Body of pancreas (tissue), 4 donors: Measurements from ENCODE around the gene RFWD3. TPM values are rescaled to one million over a fixed set of nuclear protein-coding genes. Genes with fewer than 3 reads are reported as not detected.

ENCODE experiments used
- ATAC-seq: fragments of 150-250 bp; one replicate; pipeline ENCODE4 v1.9.1; 2016
- DNase-seq, 4 donors: peaks; one replicate each; pipeline ENCODE4 v3.0.0-alpha.2; 2019
- H3K27ac ChIP-seq, 4 donors: fragments of 200-600 bp; sonication (generic); 1 replicate in 3 of 4; 2 replicates in 1 of 4; pipeline versions ENCODE4 v1.5.1 to v1.6.1; 2016 to 2019; ENCODE audit warnings: mild to moderate bottlenecking in 1 of 4, mixed read lengths in 1 of 4, moderate library complexity in 1 of 4
- H3K27me3 ChIP-seq, 2 donors: fragments of 200-600 bp; sonication (generic); one replicate each; pipeline ENCODE4 v1.6.0; 2016; ENCODE audit warnings: mild to moderate bottlenecking in 1 of 2
- H3K36me3 ChIP-seq, 2 donors: fragments of 200-600 bp; sonication (generic); replicated peaks in 1 of 2; 2 replicates each; pipeline ENCODE4 v1.5.1; 2016; ENCODE audit warnings: low read depth in 2 of 2; ENCODE audit not compliant: insufficient read depth in 1 of 2
- H3K4me1 ChIP-seq: fragments of 200-600 bp; sonication (generic); one replicate; pipeline ENCODE4 v1.6.0; 2016
- H3K4me3 ChIP-seq, 2 donors: fragments of 200-600 bp; sonication (generic); 1 replicate in 1 of 2; 2 replicates in 1 of 2; pipeline ENCODE4 v1.5.1; 2016 to 2019
- H3K9me3 ChIP-seq, 3 donors: fragments of 200-600 bp; sonication (generic); 1 replicate in 2 of 3; 2 replicates in 1 of 3; pipeline ENCODE4 v1.5.1; 2016
- POLR2A ChIP-seq, 3 donors: fragments of 450-650 bp; IDR thresholded peaks; one replicate each; pipeline ENCODE4 v1.6.1; 2016; ENCODE audit warnings: antibody characterized with exemption in 3 of 3, mild to moderate bottlenecking in 2 of 3
- WGBS, 2 donors: methylation state at CpG; one replicate each; pipeline ENCODE4 v1.1.5; 2017; 5-methylcytosine and 5-hydroxymethylcytosine counted together
- intact Hi-C: fragments of 100-400 bp; cut with DNase I; formaldehyde crosslinking; loops from one replicate; pipeline ENCODE4 v1.15.1; 2023
- total RNA-seq, 2 donors: library from RNA; depleted of rRNA; stranded (reverse); fragments of >200 nt; gene quantifications; one replicate each; pipeline ENCODE4 v1.1.0, GENCODE V29; 2016
- TF ChIP-seq, protein P1 (sequence below), 7 experiments: fragments of 450-650 bp in 4 of 7; fragments of 200-600 bp in 3 of 7; sonication (generic) in 3 of 7; IDR thresholded peaks; one replicate each; pipeline ENCODE4 v1.5.1; 2016 to 2019; ENCODE audit warnings: antibody characterized with exemption in 7 of 7

Gene RFWD3
- total RNA-seq, 2 donors from 2014 or later, result 10.5 to 12.2 TPM

DNA sequence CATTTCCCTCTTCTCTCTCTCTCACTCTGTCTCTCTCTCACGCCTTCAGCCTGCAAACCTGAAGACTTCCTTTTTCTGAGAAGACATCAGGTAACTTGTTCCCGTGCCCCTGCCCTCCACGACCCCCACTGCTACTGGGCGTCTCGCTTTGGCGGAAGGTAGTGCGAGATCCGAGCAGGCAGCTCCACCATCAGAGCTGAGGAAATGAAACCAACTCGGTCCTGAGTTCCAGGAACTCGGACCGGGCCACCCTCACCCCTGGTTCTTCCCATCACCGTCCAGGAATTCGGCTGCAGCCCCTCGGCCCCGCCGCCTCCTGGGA is 33.4 kb upstream of the RFWD3 start:
- WGBS, 2 donors, result 2 to 3% methylated on average over 16 of the region's 16 CpGs
- H3K9me3 ChIP-seq, result no peaks in the 10 kb centered on the region
- intact Hi-C loops, result loop anchor here (10.0 kb wide), 1 partner anchor 415 kb away; the partner anchor contains the start of gene LDHD
- H3K4me1 ChIP-seq, result peaks cover 31% of the 10 kb centered on the region
- no peaks in the 10 kb centered on the region for H3K27me3 ChIP-seq
- H3K27ac ChIP-seq, result peak overlapping the region; percentile 10 to 93 (median 90)
- no peak for TF ChIP-seq POLR2A (IDR thresholded peaks at IDR 0.05)
- TF ChIP-seq, protein P1, sequence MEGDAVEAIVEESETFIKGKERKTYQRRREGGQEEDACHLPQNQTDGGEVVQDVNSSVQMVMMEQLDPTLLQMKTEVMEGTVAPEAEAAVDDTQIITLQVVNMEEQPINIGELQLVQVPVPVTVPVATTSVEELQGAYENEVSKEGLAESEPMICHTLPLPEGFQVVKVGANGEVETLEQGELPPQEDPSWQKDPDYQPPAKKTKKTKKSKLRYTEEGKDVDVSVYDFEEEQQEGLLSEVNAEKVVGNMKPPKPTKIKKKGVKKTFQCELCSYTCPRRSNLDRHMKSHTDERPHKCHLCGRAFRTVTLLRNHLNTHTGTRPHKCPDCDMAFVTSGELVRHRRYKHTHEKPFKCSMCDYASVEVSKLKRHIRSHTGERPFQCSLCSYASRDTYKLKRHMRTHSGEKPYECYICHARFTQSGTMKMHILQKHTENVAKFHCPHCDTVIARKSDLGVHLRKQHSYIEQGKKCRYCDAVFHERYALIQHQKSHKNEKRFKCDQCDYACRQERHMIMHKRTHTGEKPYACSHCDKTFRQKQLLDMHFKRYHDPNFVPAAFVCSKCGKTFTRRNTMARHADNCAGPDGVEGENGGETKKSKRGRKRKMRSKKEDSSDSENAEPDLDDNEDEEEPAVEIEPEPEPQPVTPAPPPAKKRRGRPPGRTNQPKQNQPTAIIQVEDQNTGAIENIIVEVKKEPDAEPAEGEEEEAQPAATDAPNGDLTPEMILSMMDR (IDR thresholded peaks at IDR 0.05), result no peak
- DNase-seq (peak in 1 of 4 donors; percentile 34), ATAC-seq (peak; percentile 10)
- peak overlapping the region; percentile 73 to 80 for H3K4me3 ChIP-seq
- H3K36me3 ChIP-seq, result peaks cover 0 to 2% of the 10 kb centered on the region in 2 donors

DNA sequence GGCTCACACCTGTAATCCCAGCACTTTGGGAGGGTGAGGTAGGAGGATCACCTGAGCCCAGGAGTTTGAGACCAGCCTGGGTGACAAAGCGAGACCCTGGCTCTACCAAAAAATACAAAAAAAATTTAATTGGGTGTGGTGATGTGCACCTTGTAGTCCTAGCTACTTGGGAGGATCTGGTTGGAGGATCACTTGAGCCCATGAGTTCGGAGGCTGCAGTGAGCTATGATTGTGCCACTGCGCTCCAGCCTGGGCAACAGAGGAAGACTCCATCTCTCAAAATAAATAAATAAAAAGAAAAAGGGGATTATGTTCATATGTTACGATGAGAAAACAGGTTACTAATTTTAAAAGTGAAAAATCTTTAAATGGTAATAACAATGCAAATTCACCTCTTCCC is 33.0 kb upstream of the RFWD3 start:
- TF ChIP-seq, protein P1 (IDR thresholded peaks at IDR 0.05), result no peak
- no peak for TF ChIP-seq POLR2A (IDR thresholded peaks at IDR 0.05)
- H3K4me1 ChIP-seq, result peaks cover 31% of the 10 kb centered on the region
- H3K27ac ChIP-seq, result peak overlapping the region in 2 of 4 donors; percentile 90 to 91
- 56 to 62% methylated on average over 4 of the region's 4 CpGs for WGBS, 2 donors
- intact Hi-C loops, result loop anchor here (10.0 kb wide), 1 partner anchor 415 kb away; the partner anchor contains the start of gene LDHD
- no peak for DNase-seq
- no peak for ATAC-seq
- peaks cover 0 to 4% of the 10 kb centered on the region in 2 donors for H3K36me3 ChIP-seq
- no peaks in the 10 kb centered on the region for H3K9me3 ChIP-seq
- peak overlapping the region in 1 of 2 donors; percentile 80 for H3K4me3 ChIP-seq
- no peaks in the 10 kb centered on the region for H3K27me3 ChIP-seq

DNA sequence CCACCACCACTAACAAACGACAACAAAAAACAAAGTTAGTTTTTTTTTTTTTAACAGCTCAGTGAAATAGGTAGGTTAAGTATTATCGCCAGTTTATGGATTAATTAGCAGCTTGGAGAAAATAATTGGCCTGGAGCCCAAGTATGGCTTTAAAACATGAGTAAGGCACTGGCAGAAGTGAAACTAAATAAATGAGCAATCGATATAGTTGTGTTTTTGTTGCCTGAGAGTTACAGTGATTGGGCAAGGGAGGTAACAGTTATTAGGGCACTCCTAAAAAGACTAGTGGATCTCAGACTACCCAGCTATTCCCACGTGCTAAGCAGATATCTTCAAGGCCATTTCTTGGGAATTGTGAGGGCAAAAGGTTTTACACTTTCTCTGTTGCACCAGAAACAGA is 31.5 kb upstream of the RFWD3 start:
- TF ChIP-seq, protein P1 (IDR thresholded peaks at IDR 0.05), result no peak
- TF ChIP-seq POLR2A (IDR thresholded peaks at IDR 0.05), result no peak
- WGBS, 2 donors, result 17 to 27% methylated on average over 4 of the region's 4 CpGs
- no peak for ATAC-seq
- Histone ChIP-seq H3K27ac (peak overlapping the region in 3 of 4 donors; percentile 51 to 71 (median 55)), H3K27me3 (no peaks in the 10 kb centered on the region), H3K36me3 (peaks cover 0 to 4% of the 10 kb centered on the region in 2 donors), H3K4me3 (no peak overlapping the region), H3K4me1 (peaks cover 31% of the 10 kb centered on the region), H3K9me3 (no peaks in the 10 kb centered on the region)
- intact Hi-C loops, result no loop called here
- DNase-seq, result no peak

DNA sequence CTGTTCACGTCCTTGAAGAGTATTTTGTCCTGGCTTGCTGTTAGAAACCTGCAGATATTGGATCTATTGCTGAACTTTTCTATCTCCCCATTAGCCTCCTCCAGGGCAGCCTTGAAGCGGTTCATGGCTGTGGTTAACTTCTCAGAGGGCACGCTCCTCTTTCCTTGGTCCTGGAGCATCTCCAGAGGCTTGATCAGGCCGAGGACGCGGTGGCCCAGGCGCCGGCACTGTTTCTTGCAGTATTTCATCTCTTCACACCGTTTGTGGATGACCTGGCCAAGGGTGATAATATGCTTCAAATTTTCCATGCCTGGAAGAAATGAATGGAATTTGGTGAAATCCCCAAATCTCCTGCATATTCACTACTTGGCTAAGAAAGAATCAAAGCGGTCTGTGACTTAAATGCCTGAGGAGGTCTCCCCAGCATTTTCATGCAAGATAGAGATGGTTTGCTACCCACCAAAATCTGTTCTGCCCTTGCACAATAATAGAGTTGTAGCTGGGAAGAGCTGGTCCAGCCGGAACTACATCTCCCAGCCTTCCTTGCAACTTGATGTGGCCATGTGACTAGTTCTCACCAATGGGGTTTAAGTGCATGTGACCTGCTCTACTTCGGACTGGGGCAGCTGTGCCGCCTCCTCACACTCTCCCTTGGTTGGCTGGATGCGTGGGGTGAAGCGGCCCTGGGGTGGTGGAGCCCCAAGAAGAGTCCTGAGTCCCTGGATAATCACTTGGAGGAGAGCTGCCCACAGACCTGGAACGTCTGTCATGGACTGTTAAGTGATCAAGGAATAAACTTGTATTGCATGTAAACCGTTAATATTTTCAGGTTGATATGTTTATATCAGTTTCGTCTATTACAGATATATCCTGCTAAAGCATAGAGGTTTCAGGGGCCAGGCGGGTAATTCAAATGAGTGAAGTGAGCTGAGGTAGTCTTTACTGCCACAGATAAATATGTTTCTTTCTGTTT is 29.1 kb upstream of the RFWD3 start:
- TF ChIP-seq, protein P1 (IDR thresholded peaks at IDR 0.05), result no peak
- TF ChIP-seq POLR2A (IDR thresholded peaks at IDR 0.05), result peak in 2 of 3 donors; percentile 58 to 59
- peak; percentile 81 to 93 (median 87) for DNase-seq

More for the DNA sequence above, 29.1 kb upstream of the RFWD3 start:
- peaks cover 0 to 7% of the 10 kb centered on the region in 2 donors for H3K36me3 ChIP-seq
- intact Hi-C loops, result no loop called here
- H3K27ac ChIP-seq, result peak overlapping the region in 3 of 4 donors; percentile 34 to 56 (median 39)
- H3K4me1 ChIP-seq, result peaks cover 24% of the 10 kb centered on the region
- no peaks in the 10 kb centered on the region for H3K27me3 ChIP-seq
- no peaks in the 10 kb centered on the region for H3K9me3 ChIP-seq
- ATAC-seq, result peak; percentile 92
- 45 to 46% methylated on average over 14 to 19 of the region's 19 CpGs for WGBS, 2 donors
- no peak overlapping the region for H3K4me3 ChIP-seq
